ENCODE results near the gene MOGAT3. TPM values are rescaled to one million over a fixed set of nuclear protein-coding genes. Genes with fewer than 3 reads are reported as not detected.

The MOGAT3 gene
- total RNA-seq, 1 donor from 2014 or later, result not detected

DNA sequence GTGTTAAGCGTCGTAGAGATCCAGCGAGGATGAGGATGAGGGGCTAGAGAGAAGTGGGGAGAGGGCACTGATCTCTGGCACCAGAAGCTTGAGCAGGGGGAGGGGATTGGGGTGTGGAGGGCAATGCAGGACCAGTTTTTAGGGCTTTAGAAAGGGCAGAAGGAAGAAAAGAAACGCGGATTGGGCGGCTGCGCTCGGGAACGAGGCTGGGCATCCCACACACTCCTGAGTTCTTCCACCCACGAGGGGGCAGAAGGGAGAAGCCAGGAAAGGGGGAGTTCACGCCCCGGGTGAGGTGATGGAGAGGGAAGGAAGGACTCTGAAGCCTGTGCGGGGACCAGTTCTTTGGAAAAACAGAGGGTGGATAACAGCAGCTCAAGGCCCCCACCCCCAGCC lies 29.4 kb downstream of the MOGAT3 start:
- H3K9me3 Mint-ChIP-seq, result no peaks in the 10 kb centered on the region
- no peaks in the 10 kb centered on the region for H3K36me3 Mint-ChIP-seq
- TF ChIP-seq, protein P1, sequence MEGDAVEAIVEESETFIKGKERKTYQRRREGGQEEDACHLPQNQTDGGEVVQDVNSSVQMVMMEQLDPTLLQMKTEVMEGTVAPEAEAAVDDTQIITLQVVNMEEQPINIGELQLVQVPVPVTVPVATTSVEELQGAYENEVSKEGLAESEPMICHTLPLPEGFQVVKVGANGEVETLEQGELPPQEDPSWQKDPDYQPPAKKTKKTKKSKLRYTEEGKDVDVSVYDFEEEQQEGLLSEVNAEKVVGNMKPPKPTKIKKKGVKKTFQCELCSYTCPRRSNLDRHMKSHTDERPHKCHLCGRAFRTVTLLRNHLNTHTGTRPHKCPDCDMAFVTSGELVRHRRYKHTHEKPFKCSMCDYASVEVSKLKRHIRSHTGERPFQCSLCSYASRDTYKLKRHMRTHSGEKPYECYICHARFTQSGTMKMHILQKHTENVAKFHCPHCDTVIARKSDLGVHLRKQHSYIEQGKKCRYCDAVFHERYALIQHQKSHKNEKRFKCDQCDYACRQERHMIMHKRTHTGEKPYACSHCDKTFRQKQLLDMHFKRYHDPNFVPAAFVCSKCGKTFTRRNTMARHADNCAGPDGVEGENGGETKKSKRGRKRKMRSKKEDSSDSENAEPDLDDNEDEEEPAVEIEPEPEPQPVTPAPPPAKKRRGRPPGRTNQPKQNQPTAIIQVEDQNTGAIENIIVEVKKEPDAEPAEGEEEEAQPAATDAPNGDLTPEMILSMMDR (IDR thresholded peaks at IDR 0.05; ENCODE audit: unreplicated experiment), result no peak
- no peak overlapping the region for H3K27ac Mint-ChIP-seq
- peaks cover 100% of the 10 kb centered on the region for H3K27me3 Mint-ChIP-seq (ENCODE audit: low read depth)
- DNase-seq (ENCODE audit: low spot score in 2 of 2, unreplicated experiment in 2 of 2), result no peak
- peak overlapping the region; percentile 30 for H3K4me3 Mint-ChIP-seq
- peaks cover 30% of the 10 kb centered on the region for H3K4me1 Mint-ChIP-seq

DNA sequence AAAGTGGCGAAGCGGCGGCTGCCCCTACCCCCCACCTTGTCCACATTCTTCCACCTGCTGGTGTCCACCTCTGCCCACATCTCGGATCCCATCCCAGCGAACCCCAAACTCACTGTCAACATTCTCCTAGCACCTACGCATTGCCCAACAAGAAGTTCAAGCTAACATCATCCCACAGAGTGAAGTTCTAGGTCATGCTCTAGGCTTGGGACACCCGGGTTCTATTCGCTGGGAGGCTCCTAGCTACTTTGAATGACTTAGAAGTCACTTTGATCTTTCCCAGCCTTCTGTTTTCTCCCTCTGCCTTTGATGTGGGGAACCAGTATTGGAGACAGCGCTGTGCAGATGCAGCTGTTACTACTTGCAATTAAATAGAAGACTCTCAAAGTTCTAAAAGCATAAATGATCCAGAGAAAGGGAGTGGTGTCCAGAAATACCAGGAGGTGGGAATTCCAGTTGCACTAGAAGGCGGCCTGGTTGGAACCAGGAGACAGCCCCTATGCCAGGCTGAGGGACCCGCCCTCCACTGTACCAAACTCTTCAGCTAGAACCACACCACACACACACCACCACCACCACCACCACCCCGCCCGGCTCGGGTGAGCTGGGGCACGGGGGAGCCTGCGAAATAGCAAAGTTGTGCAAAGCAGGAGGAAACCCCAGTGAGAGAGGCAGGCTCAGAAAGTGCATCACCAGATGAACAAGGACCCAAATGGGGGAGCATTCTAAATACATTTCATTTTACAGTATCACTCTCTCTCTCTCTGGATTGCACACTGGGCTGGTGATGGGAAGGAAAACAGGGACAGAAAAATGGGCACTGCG lies 30.0 kb downstream of the MOGAT3 start:
- no peaks in the 10 kb centered on the region for H3K36me3 Mint-ChIP-seq
- H3K4me3 Mint-ChIP-seq, result peak overlapping the region; percentile 30
- H3K27ac Mint-ChIP-seq, result no peak overlapping the region

DNA sequence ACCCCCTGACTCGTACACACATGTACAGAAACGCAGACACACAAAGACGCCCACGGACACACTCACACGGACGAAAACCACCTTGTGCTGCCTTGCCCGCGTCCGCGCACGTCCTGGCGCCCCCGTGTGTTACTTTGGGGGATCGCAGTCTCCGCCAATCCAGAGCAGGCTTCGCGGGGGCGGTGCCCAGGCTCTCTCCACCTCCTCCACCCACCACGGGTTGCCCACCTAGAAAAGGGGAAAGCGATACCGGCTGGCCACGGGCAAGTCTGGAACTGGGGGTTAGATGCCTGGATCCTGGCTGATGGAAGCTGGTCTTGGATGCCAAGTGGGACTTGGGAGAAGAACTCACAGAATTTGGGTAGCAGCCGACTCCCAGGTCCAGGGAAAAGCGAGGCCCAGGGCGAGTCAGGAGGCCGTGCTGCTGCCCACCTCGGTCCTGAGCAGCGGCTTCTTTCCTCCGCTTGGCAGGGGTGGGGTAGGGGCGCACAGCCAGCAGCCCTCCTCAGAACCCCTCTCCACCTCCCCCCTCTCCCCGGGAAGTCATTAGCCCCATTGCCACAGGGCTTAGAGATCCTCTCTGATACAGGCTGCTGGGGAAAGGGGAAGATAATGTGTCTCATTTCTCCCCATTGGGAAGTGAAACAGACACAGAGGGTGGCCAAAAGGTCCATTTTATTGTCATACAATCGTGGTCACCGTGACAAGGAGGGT lies 30.8 kb downstream of the MOGAT3 start:
- TF ChIP-seq, protein P1 (IDR thresholded peaks at IDR 0.05; ENCODE audit: unreplicated experiment), result peak; percentile 79
- H3K36me3 Mint-ChIP-seq, result no peaks in the 10 kb centered on the region
- H3K27ac Mint-ChIP-seq, result no peak overlapping the region
- no peaks in the 10 kb centered on the region for H3K9me3 Mint-ChIP-seq
- peaks cover 100% of the 10 kb centered on the region for H3K27me3 Mint-ChIP-seq (ENCODE audit: low read depth)
- no peak overlapping the region for H3K4me3 Mint-ChIP-seq
- peak; percentile 62 to 92 for DNase-seq (ENCODE audit: low spot score in 2 of 2, unreplicated experiment in 2 of 2)
- peaks cover 42% of the 10 kb centered on the region for H3K4me1 Mint-ChIP-seq

More for the DNA sequence above, 30.0 kb downstream of the MOGAT3 start:
- TF ChIP-seq, protein P1 (IDR thresholded peaks at IDR 0.05; ENCODE audit: unreplicated experiment), result no peak
- H3K27me3 Mint-ChIP-seq (ENCODE audit: low read depth), result peaks cover 100% of the 10 kb centered on the region
- H3K9me3 Mint-ChIP-seq, result no peaks in the 10 kb centered on the region
- peaks cover 35% of the 10 kb centered on the region for H3K4me1 Mint-ChIP-seq
- no peak for DNase-seq (ENCODE audit: low spot score in 2 of 2, unreplicated experiment in 2 of 2)

DNA sequence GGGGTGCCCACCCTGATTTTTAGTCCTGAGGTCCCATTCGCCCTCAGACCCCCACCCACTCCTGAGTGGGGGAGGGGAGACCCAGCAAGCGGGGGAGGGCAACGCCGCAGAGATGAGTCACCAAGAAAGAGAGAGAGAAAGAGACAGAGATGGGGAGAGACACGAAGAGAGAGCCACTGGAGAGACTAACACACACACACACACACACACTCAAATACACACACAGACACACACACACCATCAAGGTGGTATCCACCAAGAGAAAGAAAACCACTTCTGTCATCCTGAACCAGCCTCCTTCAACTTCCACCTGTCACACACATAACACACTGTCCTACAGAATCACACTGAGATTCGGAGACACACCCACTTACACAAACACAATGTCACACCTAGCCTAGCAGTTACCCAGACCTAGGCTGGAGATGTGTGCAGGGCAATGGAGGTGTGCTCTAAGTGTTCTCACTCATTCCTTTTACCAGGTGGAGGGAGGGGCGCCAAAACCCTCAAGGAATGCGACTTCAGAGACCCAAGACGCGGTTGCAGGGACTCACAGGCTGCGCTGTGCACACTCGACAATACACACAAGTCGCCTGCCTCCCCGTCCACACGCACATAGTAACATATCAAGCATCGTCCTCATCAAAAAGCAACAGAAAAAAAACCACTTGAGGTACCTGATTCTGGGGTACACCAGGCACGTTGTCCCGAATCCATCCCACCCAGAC lies 31.6 kb downstream of the MOGAT3 start:
- no peak overlapping the region for H3K27ac Mint-ChIP-seq
- H3K4me3 Mint-ChIP-seq, result no peak overlapping the region
- H3K36me3 Mint-ChIP-seq, result no peaks in the 10 kb centered on the region
- H3K27me3 Mint-ChIP-seq (ENCODE audit: low read depth), result peaks cover 100% of the 10 kb centered on the region
- no peak for DNase-seq (ENCODE audit: low spot score in 2 of 2, unreplicated experiment in 2 of 2)
- H3K9me3 Mint-ChIP-seq, result no peaks in the 10 kb centered on the region
- H3K4me1 Mint-ChIP-seq, result peaks cover 48% of the 10 kb centered on the region
- TF ChIP-seq, protein P1 (IDR thresholded peaks at IDR 0.05; ENCODE audit: unreplicated experiment), result no peak

DNA sequence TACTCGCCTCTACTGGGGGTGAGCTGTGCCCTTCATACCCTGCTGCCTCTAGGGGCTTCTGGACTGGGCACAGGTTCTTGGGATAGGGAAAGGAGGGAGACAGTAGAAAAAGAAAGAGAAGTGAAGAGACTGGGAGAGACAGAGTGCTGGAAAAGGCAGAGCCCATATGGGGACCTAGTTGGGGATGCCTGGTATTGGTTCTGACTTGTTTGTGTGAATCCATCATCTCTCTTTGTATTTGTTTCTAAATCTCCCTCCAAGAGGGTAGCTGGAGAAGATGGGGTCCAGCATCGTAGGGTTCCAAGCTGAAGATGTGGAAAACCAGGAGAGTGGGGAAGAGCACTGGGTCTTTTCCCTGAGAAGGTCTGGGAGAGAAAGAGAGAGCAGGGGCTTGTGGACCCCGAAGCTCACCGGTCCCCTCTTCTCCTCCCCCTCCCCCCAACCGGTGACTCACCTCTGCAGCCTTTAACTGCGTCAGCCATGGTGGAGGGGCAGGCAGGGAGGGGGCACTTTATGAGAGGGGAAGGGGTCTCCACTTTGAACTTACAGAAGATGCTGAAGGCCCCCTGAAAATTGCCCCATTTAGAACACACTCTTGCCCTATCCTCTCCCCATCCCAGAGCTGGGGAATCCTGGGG lies 32.3 kb downstream of the MOGAT3 start:
- no peak for DNase-seq (ENCODE audit: low spot score in 2 of 2, unreplicated experiment in 2 of 2)
- Mint-ChIP-seq H3K4me3 (no peak overlapping the region), H3K36me3 (no peaks in the 10 kb centered on the region), H3K4me1 (peaks cover 46% of the 10 kb centered on the region), H3K27ac (no peak overlapping the region), H3K27me3 (ENCODE audit: low read depth) (peaks cover 97% of the 10 kb centered on the region), H3K9me3 (no peaks in the 10 kb centered on the region)
- TF ChIP-seq, protein P1 (IDR thresholded peaks at IDR 0.05; ENCODE audit: unreplicated experiment), result no peak
